Fibroblast of villous mesenchyme (primary cell): ENCODE results near the gene GUCA1A. TPM values are rescaled to one million over a fixed set of nuclear protein-coding genes. Genes with fewer than 3 reads are reported as not detected.

Source experiments
- DNase-seq: peaks from one replicate; pipeline ENCODE4 v3.0.0-alpha.2; 2010; ENCODE audit warnings: low read depth
- H3K4me3 ChIP-seq: 2 replicates; pipeline ENCODE4 v1.5.1; 2011; ENCODE audit warnings: low read depth, mild to moderate bottlenecking, low read length
- total RNA-seq: library from RNA; depleted of rRNA; stranded (reverse); fragments of >200 nt; gene quantifications from 2 replicates; pipeline ENCODE4 v1.2.3, GENCODE V29; 2012
- TF ChIP-seq, protein P1 (sequence below): IDR thresholded peaks from 2 replicates; pipeline ENCODE4 v1.5.1; 2012; ENCODE audit warnings: low read depth, mild to moderate bottlenecking, low read length; ENCODE audit not compliant: insufficient read depth

GUCA1A gene
- total RNA-seq, 1 donor: not detected

DNA sequence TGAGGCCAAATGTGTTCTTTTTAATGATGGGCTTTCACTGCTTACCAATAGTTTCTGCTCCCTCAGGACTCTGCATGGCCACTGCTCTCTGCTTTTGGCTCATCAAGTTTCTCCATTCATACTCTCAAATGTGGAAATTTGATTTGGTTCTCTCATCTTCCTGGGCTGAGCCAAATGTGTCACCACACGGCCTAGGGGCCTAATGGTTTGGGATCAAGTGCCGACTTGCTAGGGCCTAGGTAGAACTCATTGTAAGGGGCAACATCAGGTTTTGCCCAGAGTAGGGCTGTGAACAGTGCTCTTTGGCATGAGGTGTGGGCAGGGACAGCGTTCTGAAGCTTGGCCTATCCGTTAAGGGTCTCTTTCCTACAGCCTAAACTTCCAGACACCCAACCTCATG lies 48.4 kb downstream of the GUCA1A start:
- no peak for DNase-seq
- no peak overlapping the region for H3K4me3 ChIP-seq
- TF ChIP-seq, protein P1, sequence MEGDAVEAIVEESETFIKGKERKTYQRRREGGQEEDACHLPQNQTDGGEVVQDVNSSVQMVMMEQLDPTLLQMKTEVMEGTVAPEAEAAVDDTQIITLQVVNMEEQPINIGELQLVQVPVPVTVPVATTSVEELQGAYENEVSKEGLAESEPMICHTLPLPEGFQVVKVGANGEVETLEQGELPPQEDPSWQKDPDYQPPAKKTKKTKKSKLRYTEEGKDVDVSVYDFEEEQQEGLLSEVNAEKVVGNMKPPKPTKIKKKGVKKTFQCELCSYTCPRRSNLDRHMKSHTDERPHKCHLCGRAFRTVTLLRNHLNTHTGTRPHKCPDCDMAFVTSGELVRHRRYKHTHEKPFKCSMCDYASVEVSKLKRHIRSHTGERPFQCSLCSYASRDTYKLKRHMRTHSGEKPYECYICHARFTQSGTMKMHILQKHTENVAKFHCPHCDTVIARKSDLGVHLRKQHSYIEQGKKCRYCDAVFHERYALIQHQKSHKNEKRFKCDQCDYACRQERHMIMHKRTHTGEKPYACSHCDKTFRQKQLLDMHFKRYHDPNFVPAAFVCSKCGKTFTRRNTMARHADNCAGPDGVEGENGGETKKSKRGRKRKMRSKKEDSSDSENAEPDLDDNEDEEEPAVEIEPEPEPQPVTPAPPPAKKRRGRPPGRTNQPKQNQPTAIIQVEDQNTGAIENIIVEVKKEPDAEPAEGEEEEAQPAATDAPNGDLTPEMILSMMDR: no peak

DNA sequence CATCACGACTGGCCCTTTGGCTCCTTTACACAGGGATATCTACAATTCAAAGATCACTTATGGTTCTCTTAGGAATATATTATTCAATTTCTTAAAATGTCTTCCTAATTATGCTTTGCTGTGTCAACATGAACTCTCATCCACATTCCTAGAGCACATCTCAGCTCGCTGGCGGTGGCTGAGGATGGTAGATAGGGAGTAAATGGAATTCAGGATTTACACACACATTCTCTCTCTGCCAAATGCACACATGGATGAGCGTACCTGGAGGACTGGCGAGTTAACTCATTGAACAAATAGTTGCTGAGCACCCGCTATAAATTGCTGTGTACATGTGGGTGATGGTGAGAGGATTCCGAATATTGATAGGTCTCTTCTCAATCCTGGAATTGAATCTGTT lies 49.3 kb downstream of the GUCA1A start:
- DNase-seq: no peak
- no peak overlapping the region for H3K4me3 ChIP-seq
- TF ChIP-seq, protein P1: no peak

DNA sequence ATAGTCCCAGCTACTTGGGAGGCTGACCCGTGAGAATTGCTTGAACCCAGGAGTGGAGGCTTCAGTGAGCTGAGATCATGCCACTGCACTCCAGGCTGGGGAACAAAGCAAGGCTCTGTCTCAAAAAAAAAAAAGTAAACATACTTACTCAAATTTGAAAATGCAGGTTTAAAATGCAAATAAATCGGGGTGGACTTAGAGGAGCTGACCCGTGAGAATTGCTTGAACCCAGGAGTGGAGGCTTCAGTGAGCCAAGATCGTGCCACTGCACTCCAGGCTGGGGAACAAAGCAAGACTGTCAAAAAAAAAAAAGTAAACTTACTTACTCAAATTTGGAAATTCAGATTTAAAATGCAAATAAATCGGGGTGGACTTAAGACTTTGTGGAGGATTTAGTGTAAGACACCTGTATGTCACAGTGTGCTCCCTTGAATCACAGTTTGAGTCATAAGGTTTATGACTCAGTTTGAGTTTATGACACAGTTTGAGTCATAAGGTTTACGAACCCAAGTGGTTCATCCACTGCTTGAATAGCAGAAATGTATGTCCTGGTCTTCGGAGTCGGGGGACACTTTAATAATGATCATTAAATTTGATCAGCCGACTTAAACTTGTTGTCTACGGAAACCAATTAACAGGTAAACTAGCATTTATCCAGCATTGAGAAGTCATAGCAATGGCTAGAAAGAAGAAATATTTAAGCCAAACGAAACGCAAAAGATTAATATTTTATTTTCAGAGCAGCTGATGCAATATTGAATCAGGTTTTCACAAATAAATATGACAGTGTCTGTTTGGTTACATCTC lies 51.3 kb downstream of the GUCA1A start:
- TF ChIP-seq, protein P1: no peak
- DNase-seq: peak; percentile 88
- no peak overlapping the region for H3K4me3 ChIP-seq

DNA sequence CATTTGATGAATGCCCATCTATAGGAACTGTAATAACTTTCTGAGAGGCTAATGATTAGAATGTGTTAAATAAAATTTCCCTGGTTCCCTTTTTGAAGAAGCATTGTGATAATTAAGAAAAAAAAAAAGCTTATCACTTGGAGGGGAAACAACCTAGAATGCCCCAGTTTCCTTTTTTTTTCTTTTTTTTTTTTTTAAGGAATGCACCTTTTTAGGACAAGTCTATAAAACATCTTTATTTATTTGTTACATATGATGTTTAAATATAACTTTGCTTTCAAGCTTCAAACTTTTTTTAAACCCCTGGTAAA lies 51.8 kb downstream of the GUCA1A start:
- H3K4me3 ChIP-seq: no peak overlapping the region
- TF ChIP-seq, protein P1: no peak
- no peak for DNase-seq

DNA sequence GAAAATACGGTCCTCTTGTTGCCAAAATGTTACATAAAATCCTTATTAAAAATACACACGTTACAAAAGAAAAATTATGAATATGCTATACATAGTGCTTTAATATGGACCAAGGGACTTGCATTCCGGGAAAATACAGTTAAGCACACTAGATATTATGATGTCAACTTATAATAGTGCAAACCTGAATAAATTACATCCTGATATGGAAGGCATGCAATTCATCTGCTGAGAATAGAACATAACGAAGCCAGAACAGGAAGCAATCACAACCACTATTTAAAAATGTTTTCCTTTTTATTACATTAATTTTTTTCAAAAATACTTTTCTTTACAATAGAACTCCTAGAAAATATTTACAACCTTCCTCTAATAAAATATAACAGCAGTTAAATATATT lies 52.3 kb downstream of the GUCA1A start:
- H3K4me3 ChIP-seq: no peak overlapping the region
- TF ChIP-seq, protein P1: no peak
- DNase-seq: no peak

DNA sequence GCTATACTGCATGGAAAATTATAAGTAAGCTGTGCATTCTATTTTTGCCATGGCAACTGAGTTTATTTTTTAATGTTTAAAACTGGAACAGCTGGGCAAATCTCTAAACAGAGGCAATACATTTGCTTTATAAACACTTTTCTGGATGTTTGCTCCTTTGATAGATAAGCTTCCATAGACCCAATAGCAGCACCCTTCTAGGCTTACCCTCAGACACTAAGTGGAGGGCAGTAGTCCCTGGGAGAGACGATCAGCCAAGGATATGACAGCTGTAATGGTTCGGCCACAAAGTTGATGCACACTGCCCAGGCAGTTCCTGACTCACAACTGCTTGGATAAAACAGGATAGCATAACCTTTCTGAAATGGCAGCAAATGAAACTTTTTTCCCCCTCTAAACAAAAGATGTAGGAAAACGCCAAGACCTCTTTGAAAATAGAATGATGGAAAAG lies 53.0 kb downstream of the GUCA1A start:
- peak; percentile 71 for DNase-seq
- TF ChIP-seq, protein P1: no peak
- H3K4me3 ChIP-seq: no peak overlapping the region

DNA sequence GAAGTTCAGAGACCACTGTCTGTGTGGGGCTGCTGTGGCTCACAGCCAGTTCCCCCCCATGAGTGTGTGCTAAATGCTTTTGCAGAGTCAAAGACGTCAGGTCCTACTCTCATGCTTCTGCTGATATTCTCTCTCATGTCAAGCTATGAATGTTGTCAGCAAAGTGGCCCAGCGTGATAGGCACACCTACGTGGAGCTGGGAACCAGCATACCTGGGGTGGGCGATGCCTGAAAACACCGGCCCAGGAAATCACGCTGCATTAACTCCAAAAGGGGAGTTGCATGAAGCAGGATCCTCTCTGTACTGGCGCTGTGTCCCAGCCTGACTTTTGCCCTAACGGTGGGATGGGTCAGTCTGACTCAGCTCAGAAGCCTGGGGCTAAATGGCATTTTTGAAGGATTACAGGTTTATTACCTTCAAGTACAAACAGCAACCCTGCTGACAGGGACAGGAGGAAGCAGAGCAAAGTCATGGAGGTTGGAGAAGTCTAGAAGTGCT lies 53.5 kb downstream of the GUCA1A start:
- H3K4me3 ChIP-seq: no peak overlapping the region
- peak; percentile 74 for DNase-seq
- TF ChIP-seq, protein P1: no peak
